GM12801 (cell line): ENCODE data around the gene CHRNB4.

Source experiments
- CTCF ChIP-seq: IDR thresholded peaks from one replicate; pipeline ENCODE4 v1.5.1; 2011; ENCODE audit warnings: control low read depth; ENCODE audit not compliant: insufficient read length; ENCODE audit errors: extremely low read depth

The CHRNB4 gene

GRCh38 chr15:78682004-78682651, 41.1 kb upstream of the CHRNB4 start:
- TF ChIP-seq CTCF: no peak

- TF ChIP-seq CTCF: no peak
Measured at GRCh38 chr15:78681281-78682003, 40.4 kb upstream of the CHRNB4 start.

GRCh38 chr15:78680431-78681075, 39.5 kb upstream of the CHRNB4 start:
- TF ChIP-seq CTCF: no peak

- no peak for TF ChIP-seq CTCF
Measured at GRCh38 chr15:78679089-78679511, 38.1 kb upstream of the CHRNB4 start.

- no peak for TF ChIP-seq CTCF
Measured at GRCh38 chr15:78676424-78677110, 35.6 kb upstream of the CHRNB4 start.

- no peak for TF ChIP-seq CTCF
Measured at GRCh38 chr15:78675617-78676360, 34.8 kb upstream of the CHRNB4 start.
